Progenitor cell of endocrine pancreas (in vitro differentiated cells): Measurements from ENCODE around the gene SNRPA1. TPM values are rescaled to one million over a fixed set of nuclear protein-coding genes. Genes with fewer than 3 reads are reported as not detected.
A peak's percentile ranks its signal among the peaks of the same experiment; 100 is the strongest.

Experiments
- DNase-seq: peaks from one replicate; pipeline ENCODE4 v3.0.0; 2021; ENCODE audit warnings: low spot score; ENCODE audit not compliant: unreplicated experiment
- H3K27ac Mint-ChIP-seq: 2 replicates; pipeline ENCODE4 v1.8.0; 2021; ENCODE audit warnings: mild to moderate bottlenecking, moderate library complexity, mixed read lengths
- H3K27me3 Mint-ChIP-seq: 2 replicates; pipeline ENCODE4 v1.8.0; 2021; ENCODE audit warnings: mixed read lengths
- H3K36me3 Mint-ChIP-seq: 2 replicates; pipeline ENCODE4 v1.8.0; 2022; ENCODE audit warnings: mixed read lengths; ENCODE audit not compliant: insufficient read depth
- H3K4me1 Mint-ChIP-seq: 2 replicates; pipeline ENCODE4 v1.8.0; 2021; ENCODE audit warnings: low read depth, mixed read lengths
- H3K4me3 Mint-ChIP-seq: 2 replicates; pipeline ENCODE4 v1.8.0; 2021; ENCODE audit warnings: low read depth, mild to moderate bottlenecking, moderate library complexity, mixed read lengths
- H3K9me3 Mint-ChIP-seq: 2 replicates; pipeline ENCODE4 v1.8.0; 2021; ENCODE audit warnings: low read depth, mixed read lengths
- CTCF ChIP-seq: fragments of 200-600 bp; sonication (generic); IDR thresholded peaks from one replicate; pipeline ENCODE4 v1.5.0; 2021; ENCODE audit warnings: antibody characterized with exemption, mild to moderate bottlenecking; ENCODE audit not compliant: unreplicated experiment
- total RNA-seq: library from RNA; stranded (reverse); gene quantifications from 2 replicates; pipeline ENCODE4 v1.2.1, GENCODE V29; 2021

SNRPA1 gene
- total RNA-seq, 1 donor from 2014 or later, result 78.6 TPM

GRCh38 chr15:101250341-101250831 is 44.7 kb downstream of the SNRPA1 start:
- Mint-ChIP-seq H3K4me3 (peak overlapping the region; percentile 91), H3K36me3 (no peaks in the 10 kb centered on the region), H3K9me3 (no peaks in the 10 kb centered on the region), H3K4me1 (peaks cover 26% of the 10 kb centered on the region), H3K27ac (peak overlapping the region; percentile 92), H3K27me3 (peaks cover 14% of the 10 kb centered on the region)
- no peak for TF ChIP-seq CTCF
- DNase-seq, result no peak

- no peaks in the 10 kb centered on the region for H3K36me3 Mint-ChIP-seq
- no peak for TF ChIP-seq CTCF
- DNase-seq, result no peak
- H3K27me3 Mint-ChIP-seq, result peaks cover 4% of the 10 kb centered on the region
- no peaks in the 10 kb centered on the region for H3K9me3 Mint-ChIP-seq
- H3K4me3 Mint-ChIP-seq, result no peak overlapping the region
- no peak overlapping the region for H3K27ac Mint-ChIP-seq
- peaks cover 37% of the 10 kb centered on the region for H3K4me1 Mint-ChIP-seq
Measured at GRCh38 chr15:101248274-101248673, 46.8 kb downstream of the SNRPA1 start.

GRCh38 chr15:101246824-101247745 is 48.0 kb downstream of the SNRPA1 start:
- Mint-ChIP-seq H3K36me3 (no peaks in the 10 kb centered on the region), H3K27ac (no peak overlapping the region), H3K4me3 (no peak overlapping the region)

GRCh38 chr15:101246391-101246790 is 48.7 kb downstream of the SNRPA1 start:
- no peak for TF ChIP-seq CTCF
- Mint-ChIP-seq H3K9me3 (no peaks in the 10 kb centered on the region), H3K27ac (no peak overlapping the region), H3K4me3 (no peak overlapping the region), H3K36me3 (no peaks in the 10 kb centered on the region), H3K27me3 (no peaks in the 10 kb centered on the region), H3K4me1 (peaks cover 36% of the 10 kb centered on the region)
- no peak for DNase-seq

More at GRCh38 chr15:101246824-101247745, 48.0 kb downstream of the SNRPA1 start:
- TF ChIP-seq CTCF, result no peak
- Mint-ChIP-seq H3K9me3 (no peaks in the 10 kb centered on the region), H3K4me1 (peaks cover 35% of the 10 kb centered on the region), H3K27me3 (no peaks in the 10 kb centered on the region)
- no peak for DNase-seq

GRCh38 chr15:101244889-101245668 is 50.0 kb downstream of the SNRPA1 start:
- Mint-ChIP-seq H3K4me3 (no peak overlapping the region), H3K27ac (no peak overlapping the region), H3K27me3 (no peaks in the 10 kb centered on the region), H3K36me3 (no peaks in the 10 kb centered on the region), H3K4me1 (peaks cover 29% of the 10 kb centered on the region), H3K9me3 (no peaks in the 10 kb centered on the region)
- TF ChIP-seq CTCF, result no peak
- no peak for DNase-seq
